ENCODE results near the gene SPDYA.
"Not testable (repeated sequence)": the region's sequence is repeated elsewhere in the genome, so short reads cannot be mapped to it uniquely, and the experiment has no call there.

The SPDYA gene

DNA sequence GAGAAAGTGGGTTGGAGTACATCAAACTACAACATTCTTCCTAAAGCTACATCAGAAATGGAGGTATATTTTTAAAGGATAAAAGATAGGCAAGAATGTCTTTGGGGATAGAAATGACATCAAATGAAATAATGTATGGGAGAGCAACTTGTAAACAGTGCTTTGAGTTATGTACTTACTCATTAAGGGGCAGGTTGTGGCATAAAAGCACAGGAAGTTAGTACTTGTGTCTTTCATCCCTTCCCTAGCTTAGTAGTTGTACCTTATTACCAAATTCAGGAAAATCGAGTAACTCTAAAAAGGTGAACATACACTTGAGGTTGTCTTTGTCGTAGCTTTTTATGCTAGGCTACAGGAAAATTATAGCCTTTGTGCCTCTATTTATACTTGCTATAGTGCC lies 30.1 kb upstream of the SPDYA start:
- no peak for TF ChIP-seq MYC (IDR thresholded peaks at IDR 0.05; ENCODE audit: low read depth, low read length)
- TF ChIP-seq, protein P1, sequence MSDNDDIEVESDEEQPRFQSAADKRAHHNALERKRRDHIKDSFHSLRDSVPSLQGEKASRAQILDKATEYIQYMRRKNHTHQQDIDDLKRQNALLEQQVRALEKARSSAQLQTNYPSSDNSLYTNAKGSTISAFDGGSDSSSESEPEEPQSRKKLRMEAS (IDR thresholded peaks at IDR 0.05; ENCODE audit: low read depth, low read length), result no peak
- TF ChIP-seq POLR2A (IDR thresholded peaks at IDR 0.05; ENCODE audit: extremely low read depth, insufficient read length), result no peak
- TF ChIP-seq, protein P2, sequence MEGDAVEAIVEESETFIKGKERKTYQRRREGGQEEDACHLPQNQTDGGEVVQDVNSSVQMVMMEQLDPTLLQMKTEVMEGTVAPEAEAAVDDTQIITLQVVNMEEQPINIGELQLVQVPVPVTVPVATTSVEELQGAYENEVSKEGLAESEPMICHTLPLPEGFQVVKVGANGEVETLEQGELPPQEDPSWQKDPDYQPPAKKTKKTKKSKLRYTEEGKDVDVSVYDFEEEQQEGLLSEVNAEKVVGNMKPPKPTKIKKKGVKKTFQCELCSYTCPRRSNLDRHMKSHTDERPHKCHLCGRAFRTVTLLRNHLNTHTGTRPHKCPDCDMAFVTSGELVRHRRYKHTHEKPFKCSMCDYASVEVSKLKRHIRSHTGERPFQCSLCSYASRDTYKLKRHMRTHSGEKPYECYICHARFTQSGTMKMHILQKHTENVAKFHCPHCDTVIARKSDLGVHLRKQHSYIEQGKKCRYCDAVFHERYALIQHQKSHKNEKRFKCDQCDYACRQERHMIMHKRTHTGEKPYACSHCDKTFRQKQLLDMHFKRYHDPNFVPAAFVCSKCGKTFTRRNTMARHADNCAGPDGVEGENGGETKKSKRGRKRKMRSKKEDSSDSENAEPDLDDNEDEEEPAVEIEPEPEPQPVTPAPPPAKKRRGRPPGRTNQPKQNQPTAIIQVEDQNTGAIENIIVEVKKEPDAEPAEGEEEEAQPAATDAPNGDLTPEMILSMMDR (IDR thresholded peaks at IDR 0.05; ENCODE audit: low read depth, low read length), result no peak
- no peak for DNase-seq (ENCODE audit: low read depth)
- no peak overlapping the region for H3K4me3 ChIP-seq (ENCODE audit: low read depth, low read length)

DNA sequence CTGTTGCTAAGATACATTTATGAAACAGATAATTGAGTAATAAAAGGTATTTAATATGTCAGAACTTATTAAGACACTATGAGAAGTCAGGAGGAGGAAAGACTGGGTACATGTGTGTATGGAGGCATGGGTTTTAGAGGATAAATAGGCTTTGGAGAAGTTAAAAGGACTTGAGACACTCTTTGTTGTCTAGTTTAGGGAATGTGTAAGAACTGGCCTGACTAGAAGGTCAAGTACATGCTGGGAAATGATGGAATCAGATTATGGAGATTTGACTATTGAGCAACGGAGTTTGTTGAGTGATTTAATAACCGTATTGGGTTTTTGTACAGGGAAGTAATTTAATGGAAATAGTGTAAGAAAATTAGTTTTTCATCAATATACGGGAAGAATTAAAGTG lies 28.2 kb upstream of the SPDYA start:
- no peak overlapping the region for H3K4me3 ChIP-seq (ENCODE audit: low read depth, low read length)
- TF ChIP-seq, protein P2 (IDR thresholded peaks at IDR 0.05; ENCODE audit: low read depth, low read length), result no peak
- TF ChIP-seq, protein P1 (IDR thresholded peaks at IDR 0.05; ENCODE audit: low read depth, low read length), result no peak
- TF ChIP-seq MYC (IDR thresholded peaks at IDR 0.05; ENCODE audit: low read depth, low read length) (no peak), POLR2A (IDR thresholded peaks at IDR 0.05; ENCODE audit: extremely low read depth, insufficient read length) (no peak)
- no peak for DNase-seq (ENCODE audit: low read depth)

DNA sequence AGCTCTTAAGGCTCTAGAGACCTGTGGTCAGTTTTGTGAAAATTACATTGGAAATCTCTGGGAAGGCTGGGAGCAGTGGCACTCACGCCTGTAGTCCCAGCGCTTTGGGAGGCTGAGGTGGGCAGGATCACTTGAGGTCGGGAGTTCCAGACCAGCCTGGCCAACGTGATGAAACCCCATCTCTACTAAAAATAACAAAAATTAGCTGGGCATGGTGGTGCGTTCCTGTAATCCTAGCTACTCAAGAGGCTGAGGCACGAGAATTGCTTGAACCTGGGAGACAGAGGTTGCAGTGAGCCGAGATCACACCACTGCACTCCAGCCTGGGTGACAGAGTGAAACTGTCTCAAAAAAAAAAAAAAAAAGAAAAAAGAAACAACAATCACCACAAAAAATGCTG lies 26.1 kb upstream of the SPDYA start:
- DNase-seq (ENCODE audit: low read depth); H3K4me3 ChIP-seq (ENCODE audit: low read depth, low read length): not testable (repeated sequence)

DNA sequence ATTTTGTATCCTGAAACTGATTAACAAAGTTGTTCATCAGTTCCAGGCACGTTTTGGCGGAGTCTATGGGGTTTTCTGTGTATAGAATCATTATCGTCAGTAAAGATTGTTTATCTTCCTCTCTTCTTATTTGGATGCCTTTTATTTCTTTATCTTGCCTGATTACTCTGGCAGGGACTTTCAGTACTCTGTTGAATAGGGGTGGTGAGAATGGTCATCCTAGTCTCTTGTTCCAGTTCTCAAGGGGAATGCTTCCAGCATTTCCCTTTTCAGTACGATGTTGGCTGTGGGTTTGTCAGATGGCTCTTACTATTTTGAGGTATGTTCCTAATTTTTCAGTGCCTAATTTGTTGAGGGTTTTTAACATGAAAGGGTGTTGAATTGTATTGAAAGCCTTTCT lies 14.0 kb upstream of the SPDYA start:
- no peak for DNase-seq (ENCODE audit: low read depth)
- no peak overlapping the region for H3K4me3 ChIP-seq (ENCODE audit: low read depth, low read length)
- TF ChIP-seq, protein P2 (IDR thresholded peaks at IDR 0.05; ENCODE audit: low read depth, low read length), result no peak
- TF ChIP-seq MYC (IDR thresholded peaks at IDR 0.05; ENCODE audit: low read depth, low read length), result no peak
- TF ChIP-seq, protein P1 (IDR thresholded peaks at IDR 0.05; ENCODE audit: low read depth, low read length), result no peak
- TF ChIP-seq POLR2A (IDR thresholded peaks at IDR 0.05; ENCODE audit: extremely low read depth, insufficient read length), result no peak

DNA sequence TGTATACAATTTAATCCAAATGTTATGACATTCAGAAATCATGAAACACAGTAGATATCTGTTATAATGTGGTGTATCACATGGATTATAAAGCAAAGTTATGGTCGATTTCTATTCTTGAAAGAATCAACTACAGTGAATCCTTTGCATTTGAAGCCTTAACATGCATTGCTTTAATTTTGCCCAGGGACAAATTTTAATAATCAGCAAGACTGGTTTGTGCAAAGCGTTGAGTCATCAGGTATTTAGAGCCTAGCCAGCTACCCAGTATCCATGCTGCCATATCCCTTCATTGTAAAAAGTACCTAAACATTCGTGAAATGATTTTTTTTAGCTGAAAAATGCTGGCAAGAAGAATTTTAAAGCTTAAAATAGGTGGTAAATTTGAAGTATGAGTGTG lies 8.9 kb upstream of the SPDYA start:
- TF ChIP-seq MYC (IDR thresholded peaks at IDR 0.05; ENCODE audit: low read depth, low read length) (no peak), POLR2A (IDR thresholded peaks at IDR 0.05; ENCODE audit: extremely low read depth, insufficient read length) (no peak)
- TF ChIP-seq, protein P2 (IDR thresholded peaks at IDR 0.05; ENCODE audit: low read depth, low read length), result no peak
- TF ChIP-seq, protein P1 (IDR thresholded peaks at IDR 0.05; ENCODE audit: low read depth, low read length), result no peak
- H3K4me3 ChIP-seq (ENCODE audit: low read depth, low read length), result no peak overlapping the region
- DNase-seq (ENCODE audit: low read depth), result no peak

DNA sequence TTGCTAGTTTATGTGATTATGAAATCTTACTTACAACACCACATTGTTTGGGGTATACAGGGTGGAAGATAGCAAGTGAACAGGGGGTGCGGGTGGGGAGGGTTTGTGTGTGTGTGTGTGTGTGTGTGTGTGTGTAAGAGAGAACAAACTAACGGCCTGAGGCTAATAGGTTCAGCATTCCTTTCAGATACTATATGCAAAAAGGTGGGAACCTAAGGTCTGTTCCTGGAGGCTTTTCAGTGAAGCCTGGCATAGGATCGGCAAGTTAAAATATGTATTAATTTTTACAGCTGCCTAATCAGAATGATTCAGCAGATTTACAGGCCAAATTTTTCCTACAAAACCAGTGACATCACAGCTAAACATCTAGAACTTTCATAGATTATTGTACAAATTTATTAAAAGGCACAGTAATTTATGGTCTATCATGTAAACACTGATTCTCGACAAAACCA lies 7.6 kb upstream of the SPDYA start:
- DNase-seq (ENCODE audit: low read depth), result no peak
- H3K4me3 ChIP-seq (ENCODE audit: low read depth, low read length), result no peak overlapping the region
- TF ChIP-seq POLR2A (IDR thresholded peaks at IDR 0.05; ENCODE audit: extremely low read depth, insufficient read length) (no peak), MYC (IDR thresholded peaks at IDR 0.05; ENCODE audit: low read depth, low read length) (no peak)
- TF ChIP-seq, protein P1 (IDR thresholded peaks at IDR 0.05; ENCODE audit: low read depth, low read length), result no peak
- TF ChIP-seq, protein P2 (IDR thresholded peaks at IDR 0.05; ENCODE audit: low read depth, low read length), result no peak
